Mesothelial cell of epicardium (in vitro differentiated cells): ENCODE measurements around the gene C10orf71. TPM values are rescaled to one million over a fixed set of nuclear protein-coding genes. Genes with fewer than 3 reads are reported as not detected.

ENCODE experiments used
- DNase-seq, 2 experiments: peaks; one replicate each; pipeline ENCODE4 v3.0.0; 2021; ENCODE audit warnings: low spot score in 2 of 2; ENCODE audit not compliant: unreplicated experiment in 2 of 2
- H3K27ac Mint-ChIP-seq: 2 replicates; pipeline ENCODE4 v1.8.0; 2021; ENCODE audit warnings: mixed read lengths
- H3K27me3 Mint-ChIP-seq: 2 replicates; pipeline ENCODE4 v1.8.0; 2021; ENCODE audit warnings: low read depth, mixed read lengths
- H3K36me3 Mint-ChIP-seq: 2 replicates; pipeline ENCODE4 v1.8.0; 2021; ENCODE audit warnings: mixed read lengths
- H3K4me1 Mint-ChIP-seq: 2 replicates; pipeline ENCODE4 v1.8.0; 2021; ENCODE audit warnings: mixed read lengths
- H3K4me3 Mint-ChIP-seq: 2 replicates; pipeline ENCODE4 v1.8.0; 2021; ENCODE audit warnings: mild to moderate bottlenecking, moderate library complexity, mixed read lengths
- H3K9me3 Mint-ChIP-seq: 2 replicates; pipeline ENCODE4 v1.8.0; 2021; ENCODE audit warnings: mixed read lengths
- total RNA-seq: library from RNA; stranded (reverse); gene quantifications from 3 replicates; pipeline ENCODE4 v1.2.1, GENCODE V29; 2021
- TF ChIP-seq, protein P1 (sequence below): fragments of 200-600 bp; sonication (generic); IDR thresholded peaks from one replicate; pipeline ENCODE4 v1.5.0; 2021; ENCODE audit warnings: antibody characterized with exemption; ENCODE audit not compliant: unreplicated experiment

Gene C10orf71
- total RNA-seq, 1 donor from 2014 or later, result not detected

DNA sequence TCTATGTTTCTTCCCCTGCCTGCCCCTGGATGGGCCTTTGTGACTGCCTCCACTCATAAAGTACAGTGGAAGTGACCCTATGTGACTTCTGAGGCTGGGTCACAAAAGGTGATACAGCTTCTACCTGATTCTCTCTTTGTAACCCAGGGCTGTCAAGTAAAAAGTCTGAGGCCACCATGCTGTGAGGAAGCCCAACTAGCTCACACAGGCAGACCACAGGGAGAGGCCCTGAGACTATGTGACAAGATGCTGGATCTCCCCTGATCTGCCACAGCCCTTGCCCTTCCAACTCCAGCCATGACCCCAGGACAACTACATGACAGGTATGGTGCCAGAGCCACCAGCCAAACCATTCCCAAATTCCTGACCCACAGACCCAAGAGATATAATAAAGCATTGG, 51.2 kb downstream of the C10orf71 start:
- peaks cover 10% of the 10 kb centered on the region for H3K9me3 Mint-ChIP-seq
- TF ChIP-seq, protein P1, sequence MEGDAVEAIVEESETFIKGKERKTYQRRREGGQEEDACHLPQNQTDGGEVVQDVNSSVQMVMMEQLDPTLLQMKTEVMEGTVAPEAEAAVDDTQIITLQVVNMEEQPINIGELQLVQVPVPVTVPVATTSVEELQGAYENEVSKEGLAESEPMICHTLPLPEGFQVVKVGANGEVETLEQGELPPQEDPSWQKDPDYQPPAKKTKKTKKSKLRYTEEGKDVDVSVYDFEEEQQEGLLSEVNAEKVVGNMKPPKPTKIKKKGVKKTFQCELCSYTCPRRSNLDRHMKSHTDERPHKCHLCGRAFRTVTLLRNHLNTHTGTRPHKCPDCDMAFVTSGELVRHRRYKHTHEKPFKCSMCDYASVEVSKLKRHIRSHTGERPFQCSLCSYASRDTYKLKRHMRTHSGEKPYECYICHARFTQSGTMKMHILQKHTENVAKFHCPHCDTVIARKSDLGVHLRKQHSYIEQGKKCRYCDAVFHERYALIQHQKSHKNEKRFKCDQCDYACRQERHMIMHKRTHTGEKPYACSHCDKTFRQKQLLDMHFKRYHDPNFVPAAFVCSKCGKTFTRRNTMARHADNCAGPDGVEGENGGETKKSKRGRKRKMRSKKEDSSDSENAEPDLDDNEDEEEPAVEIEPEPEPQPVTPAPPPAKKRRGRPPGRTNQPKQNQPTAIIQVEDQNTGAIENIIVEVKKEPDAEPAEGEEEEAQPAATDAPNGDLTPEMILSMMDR, result no peak
- no peak overlapping the region for H3K4me3 Mint-ChIP-seq
- no peak overlapping the region for H3K27ac Mint-ChIP-seq
- H3K27me3 Mint-ChIP-seq, result peaks cover 27% of the 10 kb centered on the region
- H3K36me3 Mint-ChIP-seq, result no peaks in the 10 kb centered on the region
- no peaks in the 10 kb centered on the region for H3K4me1 Mint-ChIP-seq
- DNase-seq, result no peak

DNA sequence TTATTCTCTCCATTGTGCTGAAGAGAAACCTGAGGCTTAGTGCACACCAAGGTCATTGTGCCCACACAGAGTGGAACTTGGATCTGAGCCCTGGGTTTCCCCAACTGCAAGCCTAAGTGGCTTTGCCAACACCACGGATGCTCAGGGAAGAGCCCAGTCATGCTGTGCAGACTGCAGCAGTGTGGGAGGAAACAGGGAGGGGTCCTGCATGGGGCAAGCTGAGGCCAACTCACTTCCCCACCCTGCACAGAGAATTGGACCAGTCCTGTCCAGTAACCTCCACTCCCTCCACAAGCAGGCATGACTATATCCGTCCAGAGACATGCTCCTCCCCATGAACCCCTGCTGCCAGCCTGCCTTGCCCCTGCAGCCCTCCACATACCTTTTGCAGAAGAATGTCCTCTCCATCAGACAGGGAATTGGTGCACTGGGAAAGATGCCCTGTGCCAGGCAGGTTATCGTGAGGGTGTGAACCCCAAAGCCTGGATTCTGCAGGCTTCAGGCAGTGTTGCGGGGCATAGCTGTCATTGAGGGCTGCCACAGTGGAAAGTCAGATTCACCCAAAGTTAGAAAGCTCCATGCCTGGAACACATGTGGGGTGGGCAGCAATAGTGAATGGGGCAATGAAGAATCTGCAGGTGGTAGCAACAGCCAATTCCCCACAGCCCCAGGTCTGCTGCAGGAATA, 52.0 kb downstream of the C10orf71 start:
- no peaks in the 10 kb centered on the region for H3K4me1 Mint-ChIP-seq
- no peak overlapping the region for H3K27ac Mint-ChIP-seq
- H3K9me3 Mint-ChIP-seq, result peaks cover 10% of the 10 kb centered on the region
- no peak overlapping the region for H3K4me3 Mint-ChIP-seq
- TF ChIP-seq, protein P1, result no peak
- H3K36me3 Mint-ChIP-seq, result no peaks in the 10 kb centered on the region
- peaks cover 23% of the 10 kb centered on the region for H3K27me3 Mint-ChIP-seq
- peak in 1 of 2 experiments; percentile 19 for DNase-seq

DNA sequence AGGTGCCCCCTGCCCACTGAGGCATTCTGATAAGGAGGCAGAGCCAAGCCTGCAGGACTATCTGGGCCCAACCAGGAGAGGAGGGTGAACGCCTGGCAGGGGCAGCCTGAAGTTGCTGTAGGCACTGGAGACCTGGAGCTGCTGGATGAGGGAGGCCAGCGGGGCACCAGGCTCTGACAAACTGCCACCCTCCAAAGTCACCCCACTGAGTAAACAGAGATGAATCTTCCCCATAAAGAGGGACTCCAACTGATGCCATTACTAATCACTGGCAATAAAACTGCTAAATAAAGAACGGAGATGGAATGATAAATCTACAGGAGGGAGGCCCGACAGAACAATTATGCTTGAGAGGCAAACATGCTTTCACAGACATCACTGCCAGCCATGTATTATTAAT, 52.7 kb downstream of the C10orf71 start:
- TF ChIP-seq, protein P1, result no peak
- Mint-ChIP-seq H3K4me1 (no peaks in the 10 kb centered on the region), H3K9me3 (peaks cover 10% of the 10 kb centered on the region), H3K36me3 (no peaks in the 10 kb centered on the region), H3K27me3 (peaks cover 23% of the 10 kb centered on the region), H3K27ac (no peak overlapping the region), H3K4me3 (no peak overlapping the region)
- DNase-seq, result peak in 1 of 2 experiments; percentile 30

DNA sequence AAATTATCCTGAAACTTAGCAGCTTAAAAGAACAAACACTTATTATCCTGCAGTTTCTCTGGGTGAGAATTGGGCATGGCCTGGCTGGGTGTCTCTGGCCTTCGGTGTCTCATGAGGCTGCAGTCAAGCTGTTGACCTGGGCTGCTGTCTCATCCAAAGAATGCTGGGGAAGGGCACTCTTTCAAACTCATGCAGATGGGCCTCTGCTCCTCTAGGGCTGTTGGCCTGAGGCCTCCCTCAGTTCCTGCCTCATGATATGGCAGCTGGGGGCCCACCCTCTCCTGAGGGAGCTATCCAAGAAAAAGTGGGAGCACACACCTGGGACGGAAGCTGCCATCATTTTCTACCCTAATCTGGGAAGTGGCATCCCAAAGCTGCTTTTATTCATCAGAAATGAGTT, 53.4 kb downstream of the C10orf71 start:
- H3K36me3 Mint-ChIP-seq, result no peaks in the 10 kb centered on the region

DNA sequence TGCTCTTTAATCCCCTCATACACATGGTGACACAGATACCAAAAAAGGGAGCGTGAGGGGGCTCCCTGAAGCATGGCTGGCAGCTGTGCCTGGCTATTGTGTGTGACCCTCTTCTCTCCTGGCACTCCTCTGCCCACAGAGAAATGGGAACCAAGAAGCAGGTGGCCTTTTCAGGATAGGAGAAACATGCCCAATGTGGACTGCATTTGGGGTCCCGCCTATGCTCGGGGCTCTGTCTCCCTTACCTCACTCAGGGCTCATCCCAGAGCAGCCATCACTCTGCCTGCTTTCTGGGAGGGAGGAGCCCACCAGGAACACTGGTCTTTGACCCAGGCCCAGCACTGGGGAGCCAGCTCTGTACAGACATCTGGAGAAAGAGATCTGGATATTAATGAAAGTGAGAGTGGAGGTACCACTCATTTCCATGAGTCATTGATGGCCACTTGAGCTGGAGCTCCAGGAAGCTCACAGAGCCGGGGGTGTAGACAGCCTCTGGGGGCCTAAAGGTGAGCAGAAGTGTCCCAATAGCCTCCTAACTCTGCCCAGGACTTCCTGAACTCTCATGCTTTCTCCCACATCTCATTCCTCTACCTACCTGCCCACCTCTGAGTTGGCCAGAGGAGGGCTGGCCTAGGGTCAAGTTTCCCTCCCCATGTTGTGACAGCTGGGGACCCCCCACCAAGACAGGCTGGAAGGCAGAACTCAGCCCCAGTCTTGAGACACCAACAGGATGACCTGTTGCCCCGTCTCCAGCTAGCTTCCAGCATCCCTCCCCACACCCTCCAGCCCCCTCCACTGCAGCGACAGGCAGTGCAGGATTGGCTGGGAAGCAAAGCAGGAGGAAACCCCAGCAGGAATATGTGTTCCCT, 54.3 kb downstream of the C10orf71 start:
- no peak overlapping the region for H3K4me3 Mint-ChIP-seq
- H3K4me1 Mint-ChIP-seq, result no peaks in the 10 kb centered on the region
- H3K27me3 Mint-ChIP-seq, result peaks cover 17% of the 10 kb centered on the region
- no peaks in the 10 kb centered on the region for H3K36me3 Mint-ChIP-seq
- TF ChIP-seq, protein P1, result no peak
- peaks cover 16% of the 10 kb centered on the region for H3K9me3 Mint-ChIP-seq
- H3K27ac Mint-ChIP-seq, result no peak overlapping the region
- DNase-seq, result peak in 1 of 2 experiments; percentile 5

More for the DNA sequence above, 53.4 kb downstream of the C10orf71 start:
- peak in 1 of 2 experiments; percentile 36 for DNase-seq
- H3K4me1 Mint-ChIP-seq, result no peaks in the 10 kb centered on the region
- TF ChIP-seq, protein P1, result no peak
- no peak overlapping the region for H3K27ac Mint-ChIP-seq
- H3K4me3 Mint-ChIP-seq, result no peak overlapping the region
- H3K9me3 Mint-ChIP-seq, result peaks cover 10% of the 10 kb centered on the region
- H3K27me3 Mint-ChIP-seq, result peaks cover 19% of the 10 kb centered on the region
